Limb (tissue), 2 donors: ENCODE measurements around the gene CELSR1.
"Not testable (repeated sequence)": the region's sequence is repeated elsewhere in the genome, so short reads cannot be mapped to it uniquely, and the experiment has no call there.

Source experiments
- DNase-seq, 2 donors: peaks; one replicate each; pipeline ENCODE4 v3.0.0-alpha.2; 2016; ENCODE audit errors: extremely low spot score in 2 of 2

Gene CELSR1

GRCh38 chr22:46399251-46400024, 138.0 kb downstream of the CELSR1 start:
- no peak for DNase-seq

- no peak for DNase-seq
Measured at GRCh38 chr22:46397951-46398350, 139.5 kb downstream of the CELSR1 start.

- DNase-seq, result no peak
Measured at GRCh38 chr22:46397514-46397913, 139.9 kb downstream of the CELSR1 start.

GRCh38 chr22:46397049-46397448, 140.4 kb downstream of the CELSR1 start:
- DNase-seq, result not testable (repeated sequence)

GRCh38 chr22:46395145-46395544, 142.3 kb downstream of the CELSR1 start:
- no peak for DNase-seq

- no peak for DNase-seq
Measured at GRCh38 chr22:46394622-46395021, 142.8 kb downstream of the CELSR1 start.

GRCh38 chr22:46393873-46394272, 143.5 kb downstream of the CELSR1 start:
- no peak for DNase-seq

- no peak for DNase-seq
Measured at GRCh38 chr22:46392137-46392844, 145.1 kb downstream of the CELSR1 start.

- no peak for DNase-seq
Measured at GRCh38 chr22:46391486-46392136, 145.8 kb downstream of the CELSR1 start.

- peak; percentile 77 to 78 for DNase-seq
Measured at GRCh38 chr22:46390652-46391301, 146.6 kb downstream of the CELSR1 start.

- no peak for DNase-seq
Measured at GRCh38 chr22:46390105-46390651, 147.2 kb downstream of the CELSR1 start.

GRCh38 chr22:46389081-46389480, 148.3 kb downstream of the CELSR1 start:
- no peak for DNase-seq

- no peak for DNase-seq
Measured at GRCh38 chr22:46388647-46389046, 148.8 kb downstream of the CELSR1 start.

GRCh38 chr22:46387748-46388147, 149.7 kb downstream of the CELSR1 start:
- DNase-seq, result no peak

- no peak for DNase-seq
Measured at GRCh38 chr22:46386312-46386711, 151.1 kb downstream of the CELSR1 start.

GRCh38 chr22:46382524-46382923, 154.9 kb downstream of the CELSR1 start:
- no peak for DNase-seq

GRCh38 chr22:46381731-46382130, 155.7 kb downstream of the CELSR1 start:
- no peak for DNase-seq

- DNase-seq, result no peak
Measured at GRCh38 chr22:46381142-46381541, 156.3 kb downstream of the CELSR1 start.

- DNase-seq, result no peak
Measured at GRCh38 chr22:46380581-46380980, 156.8 kb downstream of the CELSR1 start.

GRCh38 chr22:46380069-46380468, 157.4 kb downstream of the CELSR1 start:
- DNase-seq, result no peak

- no peak for DNase-seq
Measured at GRCh38 chr22:46379066-46379930, 158.1 kb downstream of the CELSR1 start.
